Kasumi-1 (cell line): ENCODE measurements around the gene NMNAT3.
"Not testable (repeated sequence)": the region's sequence is repeated elsewhere in the genome, so short reads cannot be mapped to it uniquely, and the experiment has no call there.

Source experiments
- DNase-seq, 2 experiments: peaks; one replicate each; lab custom pipeline; 2025; lab: John Stamatoyannopoulos, UW

NMNAT3 gene

GRCh38 chr3:139583651-139584050 is 94.1 kb downstream of the NMNAT3 start:
- not testable (repeated sequence) for DNase-seq

GRCh38 chr3:139578783-139579182 is 99.0 kb downstream of the NMNAT3 start:
- no peak for DNase-seq

- no peak for DNase-seq
Observed at GRCh38 chr3:139577909-139578308, 99.9 kb downstream of the NMNAT3 start.

- no peak for DNase-seq
Observed at GRCh38 chr3:139577346-139577745, 100.4 kb downstream of the NMNAT3 start.

- DNase-seq, result peak; percentile 14 to 30
Observed at GRCh38 chr3:139574026-139574947, 103.5 kb downstream of the NMNAT3 start.

- DNase-seq, result peak; percentile 52 to 67
Observed at GRCh38 chr3:139572847-139573672, 104.7 kb downstream of the NMNAT3 start.

- no peak for DNase-seq
Observed at GRCh38 chr3:139571711-139572110, 106.1 kb downstream of the NMNAT3 start.

- peak; percentile 38 to 39 for DNase-seq
Observed at GRCh38 chr3:139564294-139564861, 113.4 kb downstream of the NMNAT3 start.

- DNase-seq, result peak in 1 of 2 experiments; percentile 8
Observed at GRCh38 chr3:139561959-139562676, 115.7 kb downstream of the NMNAT3 start.

GRCh38 chr3:139561255-139561817 is 116.4 kb downstream of the NMNAT3 start:
- no peak for DNase-seq

- DNase-seq, result no peak
Observed at GRCh38 chr3:139560411-139560810, 117.4 kb downstream of the NMNAT3 start.

- no peak for DNase-seq
Observed at GRCh38 chr3:139559541-139559940, 118.2 kb downstream of the NMNAT3 start.

GRCh38 chr3:139558351-139559266 is 119.2 kb downstream of the NMNAT3 start:
- DNase-seq, result no peak

- no peak for DNase-seq
Observed at GRCh38 chr3:139557041-139557440, 120.7 kb downstream of the NMNAT3 start.

- no peak for DNase-seq
Observed at GRCh38 chr3:139555249-139555648, 122.5 kb downstream of the NMNAT3 start.

- no peak for DNase-seq
Observed at GRCh38 chr3:139554628-139555027, 123.1 kb downstream of the NMNAT3 start.

GRCh38 chr3:139552632-139553365 is 125.0 kb downstream of the NMNAT3 start:
- DNase-seq, result no peak

GRCh38 chr3:139548801-139549200 is 129.0 kb downstream of the NMNAT3 start:
- DNase-seq, result no peak

GRCh38 chr3:139547666-139548065 is 130.1 kb downstream of the NMNAT3 start:
- no peak for DNase-seq

GRCh38 chr3:139546772-139547171 is 131.0 kb downstream of the NMNAT3 start:
- DNase-seq, result no peak
